Left lung (tissue), 10 donors: ENCODE results near the gene BLTP1. TPM values are rescaled to one million over a fixed set of nuclear protein-coding genes. Genes with fewer than 3 reads are reported as not detected.

Experiments used
- ATAC-seq: fragments of 200-7000 bp; cut with Tn5 transposase; one replicate; pipeline ENCODE4 v1.9.1; 2020; ENCODE audit warnings: moderate library complexity
- DNase-seq, 4 donors: peaks; one replicate each; pipeline ENCODE4 v3.0.0-alpha.2; 2013 to 2020
- H3K27ac ChIP-seq, 2 donors: fragments of 200-600 bp; sonication (generic) in 1 of 2; one replicate each; pipeline versions ENCODE4 v1.5.0 to v1.8.0; 2020 to 2021
- H3K27me3 ChIP-seq, 2 donors: fragments of 200-600 bp; sonication (generic) in 1 of 2; one replicate each; pipeline versions ENCODE4 v1.5.0 to v1.8.0; 2020 to 2021
- H3K36me3 ChIP-seq, 2 donors: fragments of 200-600 bp; sonication (generic) in 1 of 2; one replicate each; pipeline versions ENCODE4 v1.5.0 to v1.8.0; 2020 to 2021
- H3K4me1 ChIP-seq, 2 donors: fragments of 200-600 bp; one replicate each; pipeline ENCODE4 v1.8.0; 2021
- H3K4me3 ChIP-seq, 2 donors: fragments of 200-600 bp; sonication (generic) in 1 of 2; one replicate each; pipeline versions ENCODE4 v1.5.0 to v1.8.0; 2020 to 2021; ENCODE audit warnings: mild to moderate bottlenecking in 1 of 2
- H3K9me3 ChIP-seq, 2 donors: fragments of 200-600 bp; sonication (generic) in 1 of 2; one replicate each; pipeline versions ENCODE4 v1.5.0 to v1.8.0; 2020 to 2021
- intact Hi-C, 2 donors: fragments of 100-400 bp; cut with DNase I; formaldehyde crosslinking; loops; one replicate each; pipeline versions ENCODE4 v1.11.2 to v1.14.2; 2022
- polyA plus RNA-seq, 6 donors: library from polyadenylated mRNA; unstranded; fragments of 120-200 nt; gene quantifications; one replicate each; pipeline ENCODE4 v1.2.1, GENCODE V29; 2013; ENCODE audit not compliant: insufficient read length in 6 of 6
- total RNA-seq, 2 donors: library from RNA; stranded (reverse); fragmentation: NEBNext Ultra II Directional; extraction: Animal tissue kit (Norgen Biotek cat#: 25700); gene quantifications; one replicate each; pipeline ENCODE4 v1.2.1, GENCODE V29; 2021
- TF ChIP-seq, protein P1 (sequence below), 2 donors: fragments of 200-600 bp; sonication (generic) in 1 of 2; IDR thresholded peaks; one replicate each; pipeline versions ENCODE4 v1.5.0 to v1.8.0; 2021; ENCODE audit warnings: antibody characterized with exemption in 2 of 2
- donor health status: DM: no; HTN: yes; CAD: no.
- donor health status: DM: no; HTN: no; CAD: no.

The BLTP1 gene
- total and polyA plus RNA-seq, 8 donors = 59.8 to 125 (median 105) TPM

GRCh38 chr4:122178961-122179360 is 26.8 kb downstream of the BLTP1 start:
- no peaks in the 10 kb centered on the region for H3K27me3 ChIP-seq
- DNase-seq (no peak), ATAC-seq (no peak)
- no peak overlapping the region for H3K27ac ChIP-seq
- intact Hi-C loops = no loop called here
- no peaks in the 10 kb centered on the region for H3K4me1 ChIP-seq
- H3K36me3 ChIP-seq = peaks cover 0 to 83% of the 10 kb centered on the region in 2 donors
- H3K9me3 ChIP-seq = no peaks in the 10 kb centered on the region
- no peak overlapping the region for H3K4me3 ChIP-seq
- TF ChIP-seq, protein P1, sequence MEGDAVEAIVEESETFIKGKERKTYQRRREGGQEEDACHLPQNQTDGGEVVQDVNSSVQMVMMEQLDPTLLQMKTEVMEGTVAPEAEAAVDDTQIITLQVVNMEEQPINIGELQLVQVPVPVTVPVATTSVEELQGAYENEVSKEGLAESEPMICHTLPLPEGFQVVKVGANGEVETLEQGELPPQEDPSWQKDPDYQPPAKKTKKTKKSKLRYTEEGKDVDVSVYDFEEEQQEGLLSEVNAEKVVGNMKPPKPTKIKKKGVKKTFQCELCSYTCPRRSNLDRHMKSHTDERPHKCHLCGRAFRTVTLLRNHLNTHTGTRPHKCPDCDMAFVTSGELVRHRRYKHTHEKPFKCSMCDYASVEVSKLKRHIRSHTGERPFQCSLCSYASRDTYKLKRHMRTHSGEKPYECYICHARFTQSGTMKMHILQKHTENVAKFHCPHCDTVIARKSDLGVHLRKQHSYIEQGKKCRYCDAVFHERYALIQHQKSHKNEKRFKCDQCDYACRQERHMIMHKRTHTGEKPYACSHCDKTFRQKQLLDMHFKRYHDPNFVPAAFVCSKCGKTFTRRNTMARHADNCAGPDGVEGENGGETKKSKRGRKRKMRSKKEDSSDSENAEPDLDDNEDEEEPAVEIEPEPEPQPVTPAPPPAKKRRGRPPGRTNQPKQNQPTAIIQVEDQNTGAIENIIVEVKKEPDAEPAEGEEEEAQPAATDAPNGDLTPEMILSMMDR (IDR thresholded peaks at IDR 0.05) = no peak

DNA sequence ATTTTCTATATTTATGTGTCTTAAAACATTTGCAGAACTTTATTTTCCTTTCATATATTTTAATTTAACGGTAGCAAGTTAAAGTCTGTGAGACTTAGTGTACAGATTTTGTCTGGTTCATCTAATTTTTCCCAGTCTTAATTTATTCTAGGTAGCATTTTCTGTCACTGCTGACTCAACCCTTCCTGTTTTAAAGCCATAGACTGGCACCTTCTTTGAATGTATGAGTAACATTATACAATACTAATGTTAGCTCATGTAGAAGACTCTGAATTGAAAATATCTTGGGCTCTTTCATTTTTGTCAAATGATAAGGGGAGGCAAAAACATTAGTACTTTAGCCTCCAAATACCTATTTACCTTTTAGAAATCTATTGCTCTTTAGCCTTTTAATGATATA is 43.6 kb downstream of the BLTP1 start:
- H3K36me3 ChIP-seq = peaks cover 0 to 51% of the 10 kb centered on the region in 2 donors

More for the DNA sequence above, 43.6 kb downstream of the BLTP1 start:
- ATAC-seq (no peak), DNase-seq (no peak)
- TF ChIP-seq, protein P1 (IDR thresholded peaks at IDR 0.05) = no peak
- H3K27ac ChIP-seq = no peak overlapping the region
- no peaks in the 10 kb centered on the region for H3K4me1 ChIP-seq
- no peaks in the 10 kb centered on the region for H3K9me3 ChIP-seq
- H3K4me3 ChIP-seq = no peak overlapping the region
- intact Hi-C loops = no loop called here
- H3K27me3 ChIP-seq = no peaks in the 10 kb centered on the region

Other genes starting within 250 kb of the BLTP1 start
- gene TRPC3, start 200.3 kb upstream of the BLTP1 start, total RNA-seq = under 1 TPM; 0.76 to 0.82 TPM
- gene TRPC3, start 200.3 kb upstream of the BLTP1 start, polyA plus RNA-seq = 1 to 10 TPM; 5.4 to 8.1 (median 6.2) TPM
- gene ADAD1, start 226.7 kb downstream of the BLTP1 start, total RNA-seq = not detected
- not detected for gene ADAD1, start 226.7 kb downstream of the BLTP1 start, polyA plus RNA-seq